GM21529 (cell line): ENCODE results near the gene ZSCAN1.

Source experiments
- ATAC-seq: cut with Tn5 transposase; IDR thresholded peaks from one replicate; pipeline ENCODE4 v1.9.1; 2021; ENCODE audit not compliant: unreplicated experiment

The ZSCAN1 gene

DNA sequence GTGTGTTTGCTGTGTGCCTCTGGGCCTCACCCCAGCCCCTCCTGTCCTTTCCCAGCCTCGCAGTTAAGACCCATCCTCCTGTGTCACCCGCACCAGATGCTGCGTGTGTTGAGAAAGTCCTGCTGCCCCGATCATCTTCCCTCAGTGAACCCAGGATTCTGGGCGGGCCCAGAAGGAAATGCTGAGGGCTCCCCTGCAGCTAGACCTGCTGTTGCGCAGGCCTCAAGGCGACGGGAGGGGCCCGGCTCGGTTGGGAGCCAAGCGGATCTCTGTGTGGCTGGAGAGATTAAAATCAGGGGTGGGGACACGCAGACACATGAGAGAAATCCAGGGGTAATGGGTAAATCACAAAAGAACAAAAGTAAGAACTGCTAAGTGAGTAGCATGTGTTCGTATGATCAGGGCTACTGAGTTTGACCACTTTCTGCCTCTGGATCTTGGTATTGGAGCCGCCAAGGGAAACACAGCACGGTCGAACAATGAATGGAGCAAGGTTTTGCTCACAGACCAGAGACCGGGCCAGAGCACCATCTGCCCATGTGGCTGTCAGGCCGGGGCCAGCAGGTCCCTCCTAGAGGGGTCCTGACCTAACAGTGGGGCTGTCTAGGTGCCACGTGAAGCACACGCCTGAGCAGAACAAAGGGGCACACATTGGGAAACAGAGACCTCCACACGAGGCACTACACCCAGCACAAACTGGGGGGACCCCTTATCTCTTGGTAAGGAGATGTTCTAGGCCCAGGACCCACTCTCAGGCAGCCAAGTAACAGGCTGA lies 7.1 kb downstream of the ZSCAN1 start:
- no peak for ATAC-seq

DNA sequence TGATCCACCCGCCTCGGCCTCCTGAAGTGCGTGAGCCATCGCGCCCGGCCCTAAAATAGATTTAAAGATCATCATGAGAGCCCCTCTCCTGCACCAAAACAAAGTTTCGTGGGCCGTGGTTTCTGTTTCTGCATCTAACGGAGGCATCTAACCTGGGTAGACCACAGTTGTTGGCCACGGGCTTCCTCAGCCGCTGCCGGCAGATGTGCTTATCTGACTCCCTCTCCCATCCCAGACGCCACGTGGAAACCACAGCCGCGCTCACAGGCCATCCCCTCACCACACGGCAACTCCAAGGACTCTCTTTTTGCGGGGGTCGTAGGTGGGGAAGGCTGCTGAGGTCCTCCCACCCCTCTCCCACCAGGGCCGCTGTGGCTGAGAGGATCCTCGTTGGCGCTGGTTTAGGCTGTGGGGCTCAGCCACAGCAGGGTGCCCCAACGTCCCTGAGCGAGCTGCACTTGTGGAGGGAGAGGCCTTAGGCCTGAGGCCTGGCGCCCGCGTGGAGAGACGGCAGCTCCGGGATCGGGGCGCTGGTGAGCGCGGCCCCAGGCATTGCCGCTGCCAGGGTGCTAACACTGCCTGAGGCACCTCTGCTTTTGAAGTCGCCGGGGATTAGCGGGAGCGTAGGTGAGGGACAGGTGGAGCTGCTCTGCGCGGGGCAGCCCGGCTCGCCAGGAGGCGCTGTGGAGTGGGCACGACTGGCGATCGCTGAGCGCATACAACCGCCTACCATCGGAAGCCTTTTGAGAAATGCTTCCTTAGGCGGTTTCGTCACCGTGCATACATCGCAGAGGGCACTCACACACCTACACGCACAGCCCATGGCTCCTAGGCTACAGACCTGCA lies 8.9 kb downstream of the ZSCAN1 start:
- no peak for ATAC-seq

DNA sequence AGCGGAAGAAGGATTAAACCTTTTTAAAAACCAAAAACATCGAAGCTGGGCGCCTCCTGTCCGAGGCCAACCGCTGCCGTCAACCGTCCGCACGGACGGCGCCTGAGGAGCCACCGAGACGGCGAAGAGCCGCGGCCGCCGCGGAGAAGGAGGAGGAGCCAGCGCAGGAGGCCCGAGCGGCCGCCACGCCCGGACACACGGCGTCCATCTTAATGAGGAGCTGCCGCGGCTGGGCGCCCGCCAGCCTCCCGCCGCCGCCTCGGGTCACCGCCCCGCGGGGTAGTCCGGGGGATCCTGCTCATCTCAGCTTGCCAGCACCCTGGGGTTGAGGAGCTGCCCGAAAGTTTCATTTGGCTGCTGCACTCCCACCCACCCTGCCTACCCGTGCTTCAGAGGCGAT lies 10.6 kb downstream of the ZSCAN1 start:
- ATAC-seq = no peak

DNA sequence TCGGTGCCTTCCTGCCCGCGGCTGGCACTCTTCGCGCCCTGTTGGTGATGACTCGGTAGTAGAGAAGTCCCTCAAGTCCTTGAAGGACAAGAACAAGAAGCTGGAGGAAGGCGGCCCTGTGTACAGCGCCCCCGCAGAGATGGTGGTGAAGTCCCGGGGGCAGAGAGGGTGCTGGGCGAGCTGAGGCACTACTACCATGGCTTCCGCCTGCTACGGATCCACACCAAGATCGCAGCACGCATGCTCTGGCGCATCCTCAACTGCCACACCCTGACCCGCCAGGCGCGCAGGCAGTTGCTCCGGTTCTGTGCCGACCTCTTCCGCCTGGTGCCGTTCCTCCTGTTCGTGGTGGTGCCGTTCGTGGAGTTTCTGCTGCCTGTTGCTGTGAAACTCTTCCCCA lies 11.1 kb downstream of the ZSCAN1 start:
- ATAC-seq = no peak

DNA sequence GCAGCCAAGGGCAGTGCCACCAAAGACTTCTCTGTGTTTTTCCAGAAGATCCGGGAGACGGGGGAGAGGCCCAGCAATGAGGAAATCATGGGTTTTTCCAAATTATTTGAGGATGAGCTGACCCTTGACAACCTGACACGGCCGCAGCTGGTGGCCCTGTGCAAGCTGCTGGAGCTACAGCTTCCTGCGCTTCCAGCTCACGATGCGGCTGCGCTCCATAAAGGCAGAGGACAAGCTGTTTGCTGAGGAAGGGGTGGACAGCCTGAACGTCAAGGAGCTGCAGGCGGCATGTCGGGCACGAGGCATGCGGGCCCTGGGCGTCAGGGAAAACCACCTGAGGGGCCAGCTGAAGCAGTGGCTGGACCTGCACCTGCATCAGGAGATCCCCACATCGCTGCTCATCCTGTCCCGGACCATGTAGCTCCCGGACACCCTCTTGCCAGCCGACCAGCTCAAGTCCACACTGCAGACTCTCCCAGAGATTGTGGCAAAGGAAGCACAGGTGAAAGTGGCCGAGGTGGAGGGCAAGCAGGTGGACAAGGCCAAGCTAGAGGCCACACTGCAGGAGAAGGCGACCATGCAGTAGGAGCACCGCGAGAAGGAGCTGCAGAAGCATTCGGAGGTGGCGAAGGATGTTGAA lies 11.7 kb downstream of the ZSCAN1 start:
- no peak for ATAC-seq

DNA sequence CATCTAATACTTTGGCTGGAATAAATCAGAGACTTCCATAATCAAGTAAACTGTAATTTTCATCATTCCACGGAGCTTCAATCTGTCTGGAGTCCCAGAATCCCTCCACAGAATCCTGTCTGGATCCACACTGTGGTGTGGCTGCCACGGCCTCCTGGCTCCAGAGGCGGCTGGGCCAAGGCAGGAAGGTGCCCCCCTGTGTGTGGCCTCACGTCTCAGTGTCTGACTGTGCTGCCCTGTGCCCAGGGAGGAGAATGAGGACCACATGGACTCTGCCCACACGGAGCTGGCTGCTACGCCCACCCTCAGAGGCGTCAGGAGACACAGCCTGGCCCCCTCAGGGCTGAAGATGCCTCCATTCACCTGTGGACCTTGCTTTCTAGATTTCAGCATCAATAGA lies 13.0 kb downstream of the ZSCAN1 start:
- ATAC-seq = no peak

DNA sequence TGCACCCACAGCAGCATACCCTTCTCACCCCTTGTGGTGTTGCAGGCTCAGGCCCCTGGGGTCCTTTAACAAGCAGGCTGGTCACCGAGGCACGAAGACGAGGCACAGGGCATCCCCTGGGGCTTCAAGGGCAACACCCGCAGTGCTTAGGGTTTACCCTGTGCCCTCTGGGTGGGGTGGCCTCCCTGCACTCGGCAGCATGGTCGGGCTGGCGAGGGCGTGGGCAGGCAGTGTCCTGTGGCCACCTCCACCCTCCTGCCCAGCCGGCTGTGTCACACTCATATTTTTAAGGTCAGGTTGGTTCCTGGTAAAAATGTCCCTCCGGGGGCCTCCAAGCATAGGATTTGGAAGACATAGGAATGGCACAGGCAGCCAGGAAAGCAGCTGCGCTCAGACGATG lies 13.8 kb downstream of the ZSCAN1 start:
- ATAC-seq = no peak

DNA sequence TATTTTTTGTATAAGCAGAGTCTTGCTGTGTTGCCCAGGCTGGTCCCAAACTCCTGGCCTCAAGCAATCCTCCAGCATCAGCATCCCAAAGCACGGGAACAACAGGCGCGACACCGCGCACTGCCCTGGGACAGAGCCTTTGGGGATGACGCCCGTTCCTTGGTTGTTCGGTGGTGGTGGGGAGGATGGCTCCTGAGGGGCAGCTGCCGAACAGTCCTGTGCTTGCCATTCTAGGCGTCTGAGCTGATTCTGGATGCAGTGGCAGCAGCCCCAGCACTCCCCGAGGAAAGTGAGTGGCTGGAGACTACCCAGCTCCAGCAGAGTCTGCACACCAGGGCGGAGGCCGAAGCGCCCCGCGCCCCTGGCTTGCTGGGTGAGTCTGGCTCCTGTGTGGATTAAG lies 18.4 kb downstream of the ZSCAN1 start:
- no peak for ATAC-seq

DNA sequence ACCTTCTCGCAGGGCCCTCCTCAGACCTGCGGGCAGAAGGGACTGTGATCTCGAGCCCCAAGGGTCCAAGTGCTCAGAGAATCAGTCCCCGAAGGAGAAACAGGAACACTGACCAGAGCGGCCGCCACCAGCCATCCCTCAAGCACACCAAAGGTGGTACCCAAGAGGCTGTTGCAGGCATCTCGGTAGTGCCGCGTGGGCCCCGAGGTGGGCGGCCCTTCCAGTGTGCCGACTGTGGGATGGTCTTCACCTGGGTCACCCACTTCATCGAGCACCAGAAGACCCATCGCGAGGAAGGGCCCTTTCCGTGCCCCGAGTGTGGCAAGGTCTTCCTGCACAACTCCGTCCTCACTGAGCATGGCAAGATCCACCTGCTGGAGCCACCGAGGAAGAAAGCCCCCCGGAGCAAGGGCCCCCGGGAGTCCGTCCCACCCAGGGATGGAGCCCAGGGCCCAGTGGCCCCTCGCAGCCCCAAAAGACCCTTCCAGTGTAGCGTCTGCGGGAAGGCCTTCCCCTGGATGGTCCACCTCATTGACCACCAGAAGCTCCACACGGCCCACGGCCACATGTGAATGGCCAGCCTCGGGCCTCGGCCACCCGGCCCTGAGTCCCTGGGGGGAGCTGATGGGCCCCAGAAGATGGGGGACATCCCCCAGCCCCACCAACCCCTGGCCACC lies 19.8 kb downstream of the ZSCAN1 start:
- no peak for ATAC-seq

DNA sequence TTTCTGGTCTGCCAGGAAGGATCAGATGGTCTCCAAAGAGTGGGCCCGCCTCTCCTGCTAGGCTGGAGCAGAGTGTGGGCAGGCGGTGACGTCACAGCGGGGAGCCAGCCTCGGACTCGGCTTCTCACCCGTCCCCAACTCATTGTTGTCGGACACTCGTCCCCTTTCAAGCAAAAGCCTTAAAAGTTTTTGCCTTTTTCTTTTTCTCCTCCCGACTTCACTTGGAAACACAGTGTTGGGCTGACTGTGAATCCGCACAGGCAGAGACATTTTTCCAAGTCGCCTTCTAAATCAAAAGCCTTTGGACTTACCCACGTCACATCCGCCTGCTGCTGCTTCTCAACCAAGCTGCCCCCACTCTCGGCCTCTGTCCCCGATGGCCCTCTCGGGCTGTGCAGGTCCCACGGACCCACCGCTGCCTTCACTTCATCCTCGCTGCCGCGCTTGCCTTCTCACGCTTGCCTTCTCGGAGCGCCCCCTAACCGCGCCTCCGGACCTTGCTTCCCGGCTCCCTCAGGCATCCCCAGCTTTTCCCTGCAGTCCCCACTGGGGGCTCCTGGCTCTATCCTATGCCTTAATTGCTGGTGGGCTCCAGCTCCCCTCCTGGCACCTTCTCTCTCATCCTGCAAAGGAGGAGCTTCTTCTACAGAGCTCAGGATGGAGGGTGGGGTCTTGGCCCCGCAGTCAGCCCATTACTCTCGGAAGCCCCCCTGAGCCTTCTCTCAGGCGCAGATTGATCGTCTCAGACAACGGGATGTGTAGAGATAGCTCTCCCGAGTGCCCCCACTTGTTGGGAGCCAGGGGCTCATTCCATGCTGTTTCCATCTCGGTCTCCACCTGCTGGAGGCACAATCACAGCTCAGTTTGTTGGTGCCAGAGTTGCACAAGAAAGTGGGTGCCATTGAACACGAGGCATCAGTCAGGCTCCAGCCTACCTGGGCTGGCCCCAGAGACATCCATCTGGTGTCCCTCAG lies 21.4 kb downstream of the ZSCAN1 start:
- ATAC-seq = no peak

DNA sequence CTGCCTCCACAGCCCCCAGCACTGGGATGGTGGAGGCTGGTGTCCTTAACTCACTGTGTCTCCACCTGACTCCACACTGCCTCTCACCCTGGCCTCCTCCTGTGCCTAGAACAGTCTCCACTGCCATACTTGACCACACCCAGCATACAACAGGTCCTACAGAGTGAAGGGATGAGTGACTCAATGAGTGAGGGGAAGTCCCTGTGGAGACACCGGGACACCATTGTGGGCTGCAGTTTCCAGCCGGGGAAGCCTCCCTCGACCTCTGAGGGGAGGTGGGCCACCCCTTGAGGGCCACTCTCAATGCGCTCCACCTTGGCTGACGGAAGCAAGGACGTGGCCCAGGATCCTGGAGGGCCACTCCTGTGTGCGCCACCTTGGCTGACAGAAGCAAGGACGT lies 22.4 kb downstream of the ZSCAN1 start:
- no peak for ATAC-seq

DNA sequence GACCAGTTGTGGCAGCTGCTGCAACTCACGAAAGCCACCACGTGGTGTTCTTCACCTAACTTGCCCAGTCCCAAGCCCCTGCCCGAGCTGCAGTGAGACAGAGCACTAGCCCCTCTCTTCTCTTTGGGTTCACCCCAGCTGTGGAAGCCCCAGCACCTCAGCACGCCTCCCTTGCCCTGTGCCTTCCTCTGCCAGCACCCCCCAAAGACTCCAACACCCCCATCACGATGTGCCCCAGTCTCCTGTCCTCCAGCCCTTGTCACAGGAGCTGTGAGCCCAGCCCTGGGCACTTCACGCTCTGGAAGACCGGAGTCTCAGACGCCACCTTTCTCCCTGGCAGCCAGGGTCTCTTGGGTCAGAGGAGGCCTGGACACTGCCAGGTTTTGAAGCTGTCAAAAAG lies 23.0 kb downstream of the ZSCAN1 start:
- no peak for ATAC-seq

DNA sequence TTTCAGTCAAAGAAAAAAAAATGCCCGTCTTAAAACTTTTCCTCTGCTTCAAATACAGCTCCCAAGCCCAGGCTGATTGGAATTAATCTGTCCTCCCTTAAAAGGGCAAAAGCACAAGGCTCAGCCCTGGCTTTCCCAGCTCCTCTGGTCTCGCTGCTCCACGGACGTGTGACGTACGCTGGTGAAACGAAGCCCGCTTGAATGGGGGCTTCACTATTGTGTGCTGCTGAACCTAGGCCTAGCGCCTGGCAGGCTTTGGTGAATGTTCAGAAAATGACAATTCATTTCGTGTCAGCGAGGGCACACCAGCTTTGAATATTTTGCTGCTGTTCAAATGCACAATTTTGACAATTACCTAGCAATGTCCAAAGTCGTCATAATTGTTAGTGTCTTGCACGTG lies 24.6 kb downstream of the ZSCAN1 start:
- no peak for ATAC-seq

DNA sequence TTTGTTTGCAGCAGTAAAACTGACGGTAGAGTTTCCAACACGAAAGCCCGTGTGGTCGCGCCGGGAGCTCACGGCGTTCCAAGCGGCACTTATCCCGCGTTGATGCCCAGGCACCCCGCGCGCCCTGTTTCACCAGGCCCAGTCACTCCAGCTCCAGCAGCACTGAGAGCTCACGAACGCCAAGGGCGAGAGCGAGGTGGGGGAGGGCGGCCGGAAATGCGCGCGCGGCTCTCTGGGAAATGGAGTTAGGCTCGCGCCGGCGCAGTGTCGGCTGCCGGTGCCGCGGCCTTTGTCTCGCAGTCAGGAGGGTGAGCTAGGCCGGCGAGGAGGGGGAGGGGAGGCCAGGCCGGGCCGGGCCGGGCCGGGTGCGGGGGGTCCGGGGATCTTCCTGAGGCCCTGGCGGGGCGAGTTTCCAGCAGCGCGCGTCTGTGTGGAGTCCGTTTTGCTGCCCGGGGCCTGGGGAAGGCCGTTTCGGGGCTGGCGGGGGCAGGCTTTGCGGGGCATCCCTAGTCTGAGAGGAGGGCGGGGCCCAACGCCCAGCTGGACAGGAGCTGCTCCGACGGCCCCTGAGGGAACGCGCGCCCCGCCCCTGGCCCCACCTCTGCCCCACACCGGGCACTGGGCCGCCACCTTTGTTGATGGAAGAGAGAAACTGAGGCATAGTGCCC lies 25.3 kb downstream of the ZSCAN1 start, which contains the start of gene ZNF135:
TSS of gene ZNF135 (plus strand) at position 280 of the 668 bp plus-strand sequence. CDS start 721 bp downstream, outside the sequence.
- ATAC-seq = no peak

DNA sequence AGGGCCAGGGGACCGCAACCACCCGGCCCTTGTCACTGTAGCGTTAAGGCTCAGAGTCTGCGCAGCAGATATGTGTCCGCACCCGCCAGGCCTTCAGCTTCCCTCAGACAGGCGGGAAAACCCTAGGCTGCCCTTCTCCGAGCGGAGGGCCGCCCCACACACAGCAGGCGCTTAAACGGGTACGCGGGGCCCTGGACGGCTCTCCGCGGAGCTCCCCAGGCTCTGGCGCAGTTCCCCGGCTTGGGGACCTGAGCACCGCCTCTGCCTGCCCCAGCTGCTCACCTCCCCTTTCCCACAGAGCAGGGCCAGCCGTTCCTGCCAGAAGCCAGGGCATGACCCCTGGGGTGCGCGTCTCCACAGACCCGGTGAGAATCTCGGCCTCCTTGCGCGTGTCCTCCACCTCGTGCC lies 25.9 kb downstream of the ZSCAN1 start:
- no peak for ATAC-seq

DNA sequence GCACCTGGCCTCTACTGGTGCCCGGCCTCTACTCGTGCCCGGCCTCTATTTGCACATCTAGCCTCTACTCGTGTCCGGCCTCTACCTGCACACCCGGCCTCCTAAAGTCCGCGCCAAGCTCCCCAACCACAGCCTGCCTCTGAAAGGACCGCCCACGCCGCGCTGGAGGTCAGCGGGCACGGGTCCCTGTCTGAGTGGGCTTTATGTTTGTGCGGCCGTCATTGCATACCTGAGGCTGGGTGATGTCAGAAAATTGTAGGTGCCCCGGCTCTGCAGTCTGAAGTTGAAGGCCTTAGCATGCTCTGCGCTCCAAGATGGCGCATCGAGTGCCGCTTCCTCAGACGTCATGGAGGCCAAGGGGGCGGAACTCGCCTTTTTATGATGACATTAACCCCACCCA lies 26.4 kb downstream of the ZSCAN1 start:
- ATAC-seq = no peak

DNA sequence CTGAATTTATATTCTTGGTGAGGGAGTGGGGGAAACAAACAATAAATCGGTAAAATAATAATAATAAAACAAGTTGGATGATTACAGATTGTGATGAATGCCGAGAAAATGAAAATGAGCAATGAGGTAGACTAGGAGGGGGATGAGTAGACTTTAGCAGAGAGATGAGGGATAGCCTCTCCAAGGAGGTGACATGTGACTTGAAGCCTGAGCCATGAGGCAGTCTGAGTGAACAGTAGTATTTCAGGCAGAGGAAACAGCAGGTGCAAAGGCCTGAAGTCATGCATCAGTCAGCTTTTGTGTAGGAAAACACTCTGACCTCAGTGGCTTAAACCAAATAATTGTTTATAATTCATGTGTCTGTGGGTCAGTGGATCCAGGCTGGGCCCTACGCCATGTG lies 29.9 kb downstream of the ZSCAN1 start:
- ATAC-seq = no peak

DNA sequence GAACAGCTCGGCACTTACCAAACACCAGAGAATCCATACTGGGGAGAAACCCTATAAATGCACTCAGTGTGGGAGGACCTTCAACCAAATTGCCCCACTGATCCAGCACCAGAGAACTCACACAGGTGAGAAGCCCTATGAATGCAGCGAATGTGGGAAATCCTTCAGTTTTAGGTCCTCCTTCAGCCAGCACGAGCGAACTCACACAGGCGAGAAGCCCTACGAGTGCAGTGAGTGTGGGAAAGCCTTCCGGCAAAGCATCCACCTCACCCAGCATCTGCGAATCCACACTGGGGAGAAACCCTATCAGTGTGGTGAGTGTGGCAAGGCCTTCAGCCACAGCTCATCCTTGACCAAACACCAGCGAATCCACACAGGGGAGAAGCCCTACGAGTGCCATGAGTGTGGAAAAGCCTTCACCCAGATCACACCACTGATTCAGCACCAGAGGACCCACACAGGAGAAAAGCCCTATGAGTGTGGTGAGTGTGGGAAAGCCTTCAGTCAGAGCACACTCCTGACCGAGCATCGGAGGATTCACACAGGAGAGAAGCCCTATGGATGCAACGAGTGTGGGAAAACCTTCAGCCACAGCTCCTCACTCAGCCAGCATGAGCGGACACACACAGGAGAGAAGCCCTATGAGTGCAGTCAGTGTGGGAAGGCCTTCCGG lies 33.6 kb downstream of the ZSCAN1 start:
- no peak for ATAC-seq

DNA sequence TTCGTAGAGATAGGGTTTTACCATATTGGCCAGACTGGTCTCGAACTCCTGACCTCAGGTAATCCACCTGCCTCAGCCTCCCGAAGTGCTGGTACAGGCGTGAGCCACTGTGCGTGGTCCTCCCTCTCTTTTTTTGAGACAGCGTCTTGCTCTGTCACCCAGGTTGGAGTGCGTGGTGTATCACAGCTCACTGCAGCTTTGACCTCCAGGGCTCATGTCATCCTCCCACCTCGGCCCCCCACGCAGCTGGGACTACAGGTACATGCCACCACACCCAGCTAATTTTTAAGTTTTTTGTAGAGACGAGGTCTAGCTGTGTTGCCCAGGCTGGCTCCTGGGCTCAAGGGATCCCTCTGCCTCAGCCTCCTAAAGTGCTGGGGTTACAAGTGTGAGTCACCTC lies 46.0 kb downstream of the ZSCAN1 start:
- no peak for ATAC-seq
